Psoas muscle (tissue), 8 donors: ENCODE data around the gene PEF1. TPM values are rescaled to one million over a fixed set of nuclear protein-coding genes. Genes with fewer than 3 reads are reported as not detected.

Experiments used
- ATAC-seq, 4 donors: fragments of 200-7000 bp; cut with Tn5 transposase; one replicate each; pipeline ENCODE4 v1.9.1; 2020; ENCODE audit warnings: moderate library complexity in 3 of 4, mild to moderate bottlenecking in 2 of 4
- DNase-seq, 2 donors: peaks; one replicate each; pipeline ENCODE4 v3.0.0-alpha.2; 2020
- H3K27ac ChIP-seq: fragments of 200-600 bp; one replicate; pipeline ENCODE4 v1.8.0; 2022
- H3K27me3 ChIP-seq, 3 donors: fragments of 200-600 bp in 1 of 3; one replicate each; pipeline versions ENCODE4 v1.6.1 to v1.8.0; 2013 to 2022; ENCODE audit warnings: low read length in 2 of 3, mild to moderate bottlenecking in 2 of 3, moderate library complexity in 1 of 3; ENCODE audit not compliant: insufficient read depth in 3 of 3
- H3K36me3 ChIP-seq, 2 donors: fragments of 200-600 bp in 1 of 2; one replicate each; pipeline versions ENCODE4 v1.6.1 to v1.8.0; 2013 to 2022; ENCODE audit warnings: low read depth in 1 of 2, mild to moderate bottlenecking in 1 of 2, moderate library complexity in 1 of 2; ENCODE audit not compliant: insufficient read depth in 1 of 2
- H3K4me1 ChIP-seq: fragments of 200-600 bp; one replicate; pipeline ENCODE4 v1.8.0; 2022
- H3K4me3 ChIP-seq: fragments of 200-600 bp; one replicate; pipeline ENCODE4 v1.8.0; 2022; ENCODE audit warnings: mild to moderate bottlenecking
- H3K9me3 ChIP-seq: fragments of 200-600 bp; one replicate; pipeline ENCODE4 v1.8.0; 2022
- WGBS, 3 donors: extraction: QIAGEN DNeasy Blood & Tissue Kit; methylation state at CpG; one replicate each; pipeline versions ENCODE4 v1.1.6 to v1.1.7; 2013; 5-methylcytosine and 5-hydroxymethylcytosine counted together
- intact Hi-C, 2 donors: fragments of 100-400 bp; cut with DNase I; formaldehyde crosslinking; loops; one replicate each; pipeline versions ENCODE4 v1.11.0 to v1.14.2; 2022
- polyA plus RNA-seq, 3 donors: library from polyadenylated mRNA; stranded (reverse); fragments of 200-250 nt; gene quantifications; one replicate each; pipeline ENCODE4 v1.2.3, GENCODE V29; 2013
- total RNA-seq, 4 donors: library from RNA; stranded (reverse); fragmentation: NEBNext Ultra II Directional in 2 of 4; extraction: Animal tissue kit (Norgen Biotek cat#: 25700) in 2 of 4; gene quantifications; one replicate each; pipeline versions ENCODE4 v1.2.1 to v1.2.4, GENCODE V29; 2021 to 2023
- TF ChIP-seq, protein P1 (sequence below): fragments of 200-600 bp; IDR thresholded peaks from one replicate; pipeline ENCODE4 v1.8.0; 2022; ENCODE audit warnings: antibody characterized with exemption
- donor health status: healthy with polysubstance abuse.
- donor health status: DM: no; HTN: no; CAD: no; lungs with moderate emphysema.
- donor health status: Bipolar disorder and iron deficiency.
- donor health status: healthy.
- donor health status: DM: yes; HTN: yes; CAD: no.
- donor health status: DM: no; HTN: no; CAD: no.
- donor health status: DM: no; HTN: no; CAD: no.
- donor health status: DM: yes; HTN: yes; CAD: no.

PEF1 gene
- total and polyA plus RNA-seq, 7 donors: 22.1 to 57.4 (median 30.7) TPM

DNA sequence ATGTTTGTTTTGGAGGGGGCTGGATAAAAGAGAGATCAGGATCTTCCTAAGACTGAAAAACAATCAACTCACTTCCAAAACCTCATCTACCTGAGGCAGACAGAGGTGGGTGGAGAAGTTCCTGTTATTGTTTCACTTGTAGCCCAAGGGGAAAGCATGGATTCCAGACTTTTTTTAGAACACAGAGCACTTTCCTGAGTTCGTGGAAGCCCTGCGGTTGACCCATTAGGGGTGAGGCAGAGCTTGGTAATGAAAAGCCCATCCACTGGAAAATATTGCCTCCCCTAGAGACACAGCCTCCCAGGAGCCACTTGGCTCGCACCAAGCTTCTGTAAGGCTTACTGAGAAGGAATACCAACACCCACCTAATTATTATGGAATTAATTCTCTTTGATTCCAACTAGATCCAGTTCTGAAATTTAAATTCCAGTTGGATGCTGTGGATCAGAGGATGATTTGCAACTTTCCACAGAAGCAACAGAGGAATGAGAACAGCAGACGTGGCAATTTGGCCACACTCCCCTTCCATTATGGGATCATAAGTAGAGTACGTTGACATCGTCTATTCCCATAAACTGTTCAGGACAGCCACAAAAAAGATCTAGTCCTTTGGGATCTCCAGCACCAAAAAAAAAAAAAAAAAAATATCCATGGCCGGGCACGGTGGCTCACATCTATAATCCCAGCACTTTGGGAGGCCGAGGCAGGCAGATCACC is 4.1 kb upstream of the PEF1 start:
- Histone ChIP-seq H3K9me3 (no peaks in the 10 kb centered on the region), H3K4me1 (peaks cover 10% of the 10 kb centered on the region), H3K27ac (no peak overlapping the region), H3K27me3 (no peaks in the 10 kb centered on the region), H3K4me3 (no peak overlapping the region), H3K36me3 (peaks cover 0 to 3% of the 10 kb centered on the region in 2 donors)
- TF ChIP-seq, protein P1, sequence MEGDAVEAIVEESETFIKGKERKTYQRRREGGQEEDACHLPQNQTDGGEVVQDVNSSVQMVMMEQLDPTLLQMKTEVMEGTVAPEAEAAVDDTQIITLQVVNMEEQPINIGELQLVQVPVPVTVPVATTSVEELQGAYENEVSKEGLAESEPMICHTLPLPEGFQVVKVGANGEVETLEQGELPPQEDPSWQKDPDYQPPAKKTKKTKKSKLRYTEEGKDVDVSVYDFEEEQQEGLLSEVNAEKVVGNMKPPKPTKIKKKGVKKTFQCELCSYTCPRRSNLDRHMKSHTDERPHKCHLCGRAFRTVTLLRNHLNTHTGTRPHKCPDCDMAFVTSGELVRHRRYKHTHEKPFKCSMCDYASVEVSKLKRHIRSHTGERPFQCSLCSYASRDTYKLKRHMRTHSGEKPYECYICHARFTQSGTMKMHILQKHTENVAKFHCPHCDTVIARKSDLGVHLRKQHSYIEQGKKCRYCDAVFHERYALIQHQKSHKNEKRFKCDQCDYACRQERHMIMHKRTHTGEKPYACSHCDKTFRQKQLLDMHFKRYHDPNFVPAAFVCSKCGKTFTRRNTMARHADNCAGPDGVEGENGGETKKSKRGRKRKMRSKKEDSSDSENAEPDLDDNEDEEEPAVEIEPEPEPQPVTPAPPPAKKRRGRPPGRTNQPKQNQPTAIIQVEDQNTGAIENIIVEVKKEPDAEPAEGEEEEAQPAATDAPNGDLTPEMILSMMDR: no peak
- DNase-seq (no peak), ATAC-seq (no peak)
- 49 to 62% (median 59%) methylated on average over 7 to 9 of the region's 9 CpGs for WGBS, 3 donors
- intact Hi-C loops: no loop called here

DNA sequence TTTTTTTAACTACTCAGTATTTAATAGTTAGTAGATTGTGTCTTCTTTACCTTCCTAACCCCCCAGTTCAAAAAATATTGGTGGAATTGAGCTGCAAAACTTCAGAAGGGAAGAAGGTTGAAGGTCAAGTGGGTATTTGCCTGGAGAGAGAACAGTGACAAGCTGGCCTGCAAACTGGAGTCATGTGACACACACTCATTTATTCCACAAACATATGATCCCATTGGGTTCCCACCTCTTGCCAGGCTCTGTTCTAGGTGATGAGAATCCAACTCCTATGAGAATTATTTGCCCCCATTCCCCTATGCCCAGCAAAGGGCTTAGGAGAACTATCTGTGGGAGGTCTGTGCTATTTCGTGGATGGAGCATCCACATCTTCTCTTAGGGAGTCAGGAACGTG is 3.5 kb upstream of the PEF1 start:
- 58 to 77% (median 66%) methylated on average over 2 of the region's 2 CpGs for WGBS, 3 donors
- DNase-seq (no peak), ATAC-seq (no peak)
- intact Hi-C loops: no loop called here
- TF ChIP-seq, protein P1: no peak
- peaks cover 16% of the 10 kb centered on the region for H3K4me1 ChIP-seq
- no peaks in the 10 kb centered on the region for H3K9me3 ChIP-seq
- no peak overlapping the region for H3K27ac ChIP-seq
- H3K36me3 ChIP-seq: peaks cover 0 to 3% of the 10 kb centered on the region in 2 donors
- H3K27me3 ChIP-seq: no peaks in the 10 kb centered on the region
- no peak overlapping the region for H3K4me3 ChIP-seq

DNA sequence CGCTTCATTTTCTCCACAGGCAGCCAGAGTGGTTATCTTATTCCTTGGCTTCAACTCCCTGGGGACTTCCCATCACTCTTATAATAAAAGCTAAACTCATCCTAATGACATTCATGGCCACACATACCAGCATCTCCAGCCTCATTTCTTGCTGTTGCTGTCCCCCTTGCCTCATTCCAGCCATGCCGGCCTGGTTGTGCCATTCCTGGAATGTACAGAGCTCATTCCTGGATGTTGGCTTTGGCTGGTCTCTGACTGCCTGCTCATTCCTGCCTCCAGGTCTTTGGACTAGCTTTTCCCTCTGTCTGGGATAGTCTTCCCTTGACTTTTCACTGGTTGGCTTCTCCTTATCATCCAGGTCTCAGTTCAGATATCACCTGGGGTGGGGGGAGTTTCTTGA is 2.4 kb upstream of the PEF1 start:
- TF ChIP-seq, protein P1: no peak
- no peaks in the 10 kb centered on the region for H3K36me3 ChIP-seq
- no peak overlapping the region for H3K27ac ChIP-seq
- H3K27me3 ChIP-seq: no peaks in the 10 kb centered on the region
- H3K4me3 ChIP-seq: no peak overlapping the region
- no peak for DNase-seq
- 65 to 79% (median 75%) methylated on average over 2 of the region's 2 CpGs for WGBS, 3 donors
- ATAC-seq: no peak
- no peaks in the 10 kb centered on the region for H3K9me3 ChIP-seq
- intact Hi-C loops: no loop called here
- peaks cover 27% of the 10 kb centered on the region for H3K4me1 ChIP-seq

DNA sequence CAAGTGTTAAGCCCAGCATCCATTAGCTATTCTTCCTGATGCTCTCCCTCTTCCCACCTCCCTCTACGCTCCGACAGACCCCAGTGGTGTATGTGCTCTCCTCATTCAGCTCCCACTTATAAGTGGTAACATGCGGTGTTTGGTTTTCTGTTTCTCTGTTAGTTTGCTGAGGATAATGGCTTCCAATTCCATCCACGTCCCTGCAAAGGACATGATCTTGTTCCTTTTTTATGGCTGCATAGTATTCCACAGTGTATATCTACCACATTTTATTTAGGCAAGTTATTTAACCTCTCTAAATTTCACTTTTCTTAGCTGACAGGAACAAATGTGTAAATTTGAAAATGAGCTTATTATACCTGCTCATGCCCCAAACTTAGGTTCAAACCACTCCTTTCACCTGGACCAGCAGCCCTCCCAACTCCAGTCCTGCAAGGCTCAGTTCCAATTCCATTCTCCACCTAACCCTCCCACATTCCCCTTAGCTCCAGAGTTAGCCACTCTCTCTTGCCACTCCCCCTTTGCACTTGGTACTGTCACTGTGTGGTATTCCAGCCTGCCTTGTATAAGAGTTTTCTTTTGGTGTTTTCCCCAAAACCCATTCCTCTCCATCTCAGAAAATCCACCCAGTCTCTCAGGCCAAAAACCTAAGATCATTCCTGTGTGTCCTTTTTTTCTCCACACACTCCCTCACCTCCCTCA is 1.7 kb upstream of the PEF1 start:
- TF ChIP-seq, protein P1: no peak
- H3K9me3 ChIP-seq: no peaks in the 10 kb centered on the region
- intact Hi-C loops: no loop called here
- no peak overlapping the region for H3K27ac ChIP-seq
- no peaks in the 10 kb centered on the region for H3K36me3 ChIP-seq
- no peak overlapping the region for H3K4me3 ChIP-seq
- no peaks in the 10 kb centered on the region for H3K27me3 ChIP-seq
- ATAC-seq (no peak), DNase-seq (no peak)
- WGBS, 3 donors: 97 to 98% (median 97%) methylated on average over 4 of the region's 4 CpGs
- H3K4me1 ChIP-seq: peaks cover 34% of the 10 kb centered on the region
